Calu3 (cell line): ENCODE measurements around the gene ATP6V1G1. TPM values are rescaled to one million over a fixed set of nuclear protein-coding genes. Genes with fewer than 3 reads are reported as not detected.

ENCODE experiments used
- BruUV-seq: library from RNA; stranded (reverse); fragments of 400-500 nt; replicated peaks from 2 replicates; lab custom pipeline; 2021; lab: Mats Ljungman, UMichigan
- CTCF ChIA-PET: fragments of 300-600 bp; sonication (Branson Sonifier 250); formaldehyde crosslinking; loops from one replicate; lab custom pipeline; 2022; ENCODE audit warnings: antibody characterized with exemption; lab: Charles Lee
- DNase-seq: peaks from one replicate; pipeline ENCODE4 v3.0.0; 2022
- H3K27ac Mint-ChIP-seq: one replicate; pipeline ENCODE4 v1.8.0; 2022; ENCODE audit warnings: mixed read lengths; ENCODE audit not compliant: unreplicated experiment
- H3K27me3 Mint-ChIP-seq: one replicate; pipeline ENCODE4 v1.8.0; 2022; ENCODE audit warnings: mixed read lengths; ENCODE audit not compliant: unreplicated experiment
- H3K36me3 Mint-ChIP-seq: one replicate; pipeline ENCODE4 v1.8.0; 2022; ENCODE audit warnings: mild to moderate bottlenecking, moderate library complexity, mixed read lengths; ENCODE audit not compliant: insufficient read depth, unreplicated experiment
- H3K4me1 Mint-ChIP-seq: one replicate; pipeline ENCODE4 v1.8.0; 2022; ENCODE audit warnings: mild to moderate bottlenecking, low read depth, mixed read lengths; ENCODE audit not compliant: unreplicated experiment
- H3K4me3 Mint-ChIP-seq: one replicate; pipeline ENCODE4 v1.8.0; 2022; ENCODE audit warnings: mild to moderate bottlenecking, low read depth, moderate library complexity, mixed read lengths; ENCODE audit not compliant: unreplicated experiment
- H3K9me3 Mint-ChIP-seq: one replicate; pipeline ENCODE4 v1.8.0; 2022; ENCODE audit warnings: low read depth, mixed read lengths; ENCODE audit not compliant: unreplicated experiment
- intact Hi-C: fragments of 100-400 bp; cut with micrococcal nuclease; formaldehyde crosslinking; loops from one replicate; pipeline ENCODE4 v1.10.0; 2022; ENCODE audit not compliant: unreplicated experiment
- total RNA-seq: library from RNA; stranded (reverse); gene quantifications from 2 replicates; pipeline ENCODE4 v1.2.3, GENCODE V29; 2022
- TF ChIP-seq, protein P1 (sequence below): fragments of 200-600 bp; IDR thresholded peaks from one replicate; pipeline ENCODE4 v1.8.0; 2022; ENCODE audit warnings: antibody characterized with exemption; ENCODE audit not compliant: unreplicated experiment

The ATP6V1G1 gene
- total RNA-seq, 1 experiment from 2014 or later: 50.1 TPM

DNA sequence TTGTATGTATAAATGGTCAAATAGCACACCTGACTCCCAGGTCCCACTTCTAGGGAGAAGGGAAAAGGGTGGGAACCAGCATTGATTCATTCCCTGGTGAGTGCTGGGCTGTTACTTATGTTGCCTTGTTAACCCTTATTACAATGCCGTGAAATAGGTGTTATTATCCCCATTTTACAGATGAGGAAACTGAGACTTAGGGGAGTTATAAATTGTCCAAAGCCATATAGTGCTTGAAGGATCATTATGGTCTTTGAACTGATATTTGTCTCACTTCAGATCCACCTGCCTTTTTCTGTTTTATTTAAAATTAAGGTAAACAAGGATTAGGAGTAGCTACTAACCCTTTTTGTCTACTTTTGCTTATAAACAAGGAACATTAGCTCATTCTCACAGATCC lies 40.0 kb downstream of the ATP6V1G1 start:
- CTCF ChIA-PET: no interaction called here

DNA sequence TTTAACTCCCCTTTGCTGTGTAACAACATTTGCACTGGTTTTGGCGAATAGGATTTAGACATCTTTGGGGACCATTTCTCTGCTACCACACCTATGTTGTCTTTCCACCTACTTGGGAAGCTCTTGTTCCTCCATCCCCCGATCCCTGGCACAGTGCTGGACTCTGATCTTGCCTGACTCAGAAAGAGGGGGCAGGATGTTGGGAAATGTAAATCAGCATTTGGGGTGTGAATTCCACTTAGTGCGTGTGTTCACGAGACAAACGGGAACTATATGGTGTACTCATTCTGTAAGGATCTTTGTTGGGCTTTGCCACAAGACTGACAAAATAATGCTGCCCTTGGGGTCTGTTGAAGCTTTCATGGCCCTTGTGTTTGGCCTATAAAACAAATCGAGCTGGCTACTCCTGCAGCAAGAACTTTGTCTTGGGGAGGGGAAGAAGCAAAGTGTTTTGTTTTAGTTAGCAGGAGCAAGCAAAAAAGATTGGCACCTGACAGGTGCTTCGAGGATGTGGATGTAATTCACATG lies 42.1 kb downstream of the ATP6V1G1 start:
- intact Hi-C loops: no loop called here
- BruUV-seq: no TSS peak

More for the DNA sequence above, 40.0 kb downstream of the ATP6V1G1 start:
- TF ChIP-seq, protein P1, sequence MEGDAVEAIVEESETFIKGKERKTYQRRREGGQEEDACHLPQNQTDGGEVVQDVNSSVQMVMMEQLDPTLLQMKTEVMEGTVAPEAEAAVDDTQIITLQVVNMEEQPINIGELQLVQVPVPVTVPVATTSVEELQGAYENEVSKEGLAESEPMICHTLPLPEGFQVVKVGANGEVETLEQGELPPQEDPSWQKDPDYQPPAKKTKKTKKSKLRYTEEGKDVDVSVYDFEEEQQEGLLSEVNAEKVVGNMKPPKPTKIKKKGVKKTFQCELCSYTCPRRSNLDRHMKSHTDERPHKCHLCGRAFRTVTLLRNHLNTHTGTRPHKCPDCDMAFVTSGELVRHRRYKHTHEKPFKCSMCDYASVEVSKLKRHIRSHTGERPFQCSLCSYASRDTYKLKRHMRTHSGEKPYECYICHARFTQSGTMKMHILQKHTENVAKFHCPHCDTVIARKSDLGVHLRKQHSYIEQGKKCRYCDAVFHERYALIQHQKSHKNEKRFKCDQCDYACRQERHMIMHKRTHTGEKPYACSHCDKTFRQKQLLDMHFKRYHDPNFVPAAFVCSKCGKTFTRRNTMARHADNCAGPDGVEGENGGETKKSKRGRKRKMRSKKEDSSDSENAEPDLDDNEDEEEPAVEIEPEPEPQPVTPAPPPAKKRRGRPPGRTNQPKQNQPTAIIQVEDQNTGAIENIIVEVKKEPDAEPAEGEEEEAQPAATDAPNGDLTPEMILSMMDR: no peak
- no peaks in the 10 kb centered on the region for H3K27me3 Mint-ChIP-seq
- intact Hi-C loops: no loop called here
- H3K36me3 Mint-ChIP-seq: no peaks in the 10 kb centered on the region
- H3K27ac Mint-ChIP-seq: no peak overlapping the region
- no peaks in the 10 kb centered on the region for H3K4me1 Mint-ChIP-seq
- DNase-seq: no peak
- H3K4me3 Mint-ChIP-seq: no peak overlapping the region
- H3K9me3 Mint-ChIP-seq: no peaks in the 10 kb centered on the region
- BruUV-seq: no TSS peak

GRCh38 chr9:114631166-114631565 lies 43.6 kb downstream of the ATP6V1G1 start:
- Mint-ChIP-seq H3K4me1 (no peaks in the 10 kb centered on the region), H3K9me3 (no peaks in the 10 kb centered on the region), H3K27ac (no peak overlapping the region), H3K36me3 (no peaks in the 10 kb centered on the region), H3K27me3 (no peaks in the 10 kb centered on the region), H3K4me3 (no peak overlapping the region)
- BruUV-seq: no TSS peak
- intact Hi-C loops: no loop called here
- DNase-seq: no peak
- TF ChIP-seq, protein P1: no peak
- CTCF ChIA-PET: interaction anchor here (0.6 kb wide), 1 partner anchor 225 kb away, joined by 5 read pairs; no protein-coding TSS in a partner anchor

More for the DNA sequence above, 42.1 kb downstream of the ATP6V1G1 start:
- TF ChIP-seq, protein P1: no peak
- Mint-ChIP-seq H3K27me3 (no peaks in the 10 kb centered on the region), H3K4me1 (no peaks in the 10 kb centered on the region), H3K9me3 (no peaks in the 10 kb centered on the region), H3K36me3 (no peaks in the 10 kb centered on the region), H3K4me3 (no peak overlapping the region), H3K27ac (no peak overlapping the region)
- CTCF ChIA-PET: no interaction called here
- no peak for DNase-seq

DNA sequence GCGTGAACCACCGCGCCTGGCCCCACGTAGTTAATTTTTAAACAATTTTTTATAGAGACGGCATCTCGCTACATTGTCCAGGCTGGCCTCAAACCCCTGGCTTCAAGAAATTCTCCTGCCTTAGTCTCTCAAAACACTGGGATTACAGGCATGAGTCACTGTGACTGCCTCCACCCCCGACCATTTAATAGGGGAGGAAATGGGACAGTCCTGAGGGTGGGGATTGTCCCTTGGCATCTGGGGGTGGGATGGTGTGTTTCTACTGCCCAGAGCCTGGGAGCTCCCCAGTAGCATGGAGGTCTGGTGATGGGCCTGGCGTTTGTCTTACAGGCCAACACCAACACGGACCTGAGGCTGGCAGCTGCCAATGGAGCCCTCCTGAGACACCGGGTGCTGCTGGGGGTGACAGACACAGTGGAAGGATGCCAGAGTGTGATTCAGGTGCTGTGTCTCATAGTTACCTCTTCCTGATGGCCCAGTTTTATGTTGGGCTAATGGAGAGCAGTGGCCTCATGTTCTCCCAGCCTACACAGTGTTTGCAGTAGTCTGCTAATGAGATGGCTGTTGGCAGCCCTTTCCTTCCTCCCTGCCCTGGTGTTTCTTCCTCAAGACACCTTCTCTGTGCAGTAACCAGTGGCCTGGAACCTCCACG lies 46.0 kb downstream of the ATP6V1G1 start:
- TF ChIP-seq, protein P1: no peak
- CTCF ChIA-PET: no interaction called here
- H3K4me1 Mint-ChIP-seq: no peaks in the 10 kb centered on the region
- H3K9me3 Mint-ChIP-seq: no peaks in the 10 kb centered on the region
- H3K27ac Mint-ChIP-seq: no peak overlapping the region
- no peaks in the 10 kb centered on the region for H3K36me3 Mint-ChIP-seq
- H3K4me3 Mint-ChIP-seq: no peak overlapping the region
- no peaks in the 10 kb centered on the region for H3K27me3 Mint-ChIP-seq
- DNase-seq: no peak
- BruUV-seq: no TSS peak
- intact Hi-C loops: no loop called here
